Bone marrow (tissue), 2 donors: ENCODE measurements around the gene OR7D2.

Source experiments
- DNase-seq, 2 donors: peaks; one replicate each; lab custom pipeline; 2025; lab: John Stamatoyannopoulos, UW

Gene OR7D2

GRCh38 chr19:9205501-9206113, 26.8 kb downstream of the OR7D2 start:
- peak; percentile 4 to 17 for DNase-seq

GRCh38 chr19:9219489-9219888, 40.7 kb downstream of the OR7D2 start, which contains the start of gene OR7D4:
Gene OR7D4, minus strand, starts transcription at chr19:9219589. Its CDS starts 4,752 bp downstream, at chr19:9214837.
- DNase-seq, result no peak
